ENCODE measurements around the gene MYO5A. TPM values are rescaled to one million over a fixed set of nuclear protein-coding genes. Genes with fewer than 3 reads are reported as not detected.

The MYO5A gene
- total RNA-seq, 1 experiment from 2014 or later = 21.8 TPM

- no peak overlapping the region for H2BK12ac ChIP-seq (ENCODE audit: insufficient read length, low read depth, low read length)
- DNase-seq = no peak
- H4K8ac ChIP-seq (replicated peaks; ENCODE audit: insufficient read length, low read depth, low read length) = no peak overlapping the region
- WGBS (ENCODE audit: extremely low coverage, insufficient read length, low lambda C conversion rate) = no CpG with 5 or more reads among the region's 3 CpGs
- H4K5ac ChIP-seq (ENCODE audit: insufficient read length, low read depth, low read length) = no peak overlapping the region
- no peaks in the 10 kb centered on the region for H3K79me1 ChIP-seq (ENCODE audit: insufficient read depth, low read depth, low read length, poor library complexity, severe bottlenecking)
- H3K4me2 ChIP-seq (ENCODE audit: insufficient read depth, insufficient read length, low read length) = no peak overlapping the region
- H4K20me1 ChIP-seq (ENCODE audit: control insufficient read depth, insufficient read depth, insufficient read length) = no peaks in the 10 kb centered on the region
- no peak overlapping the region for H3K9ac ChIP-seq (ENCODE audit: extremely low read depth, insufficient read length, low read length)
- H3T11ph ChIP-seq (ENCODE audit: low read length) = no peak overlapping the region
- Mint-ChIP-seq H3K36me3 (ENCODE audit: insufficient read depth in 1 of 3, low read depth in 3 of 3) (no peaks in the 10 kb centered on the region), H3K27me3 (ENCODE audit: low read depth) (no peaks in the 10 kb centered on the region), H3K27ac (peak overlapping the region in 1 of 3 experiments; percentile 66; a peak in 2 of 7 replicates), H3K4me3 (no peak overlapping the region), H3K9me3 (peaks cover 0 to 2% of the 10 kb centered on the region in 2 experiments; a peak in 1 of 5 replicates), H3K4me1 (peaks cover 12 to 16% of the 10 kb centered on the region in 2 experiments)
- H2BK20ac ChIP-seq (ENCODE audit: low read depth, low read length, poor library complexity, severe bottlenecking) = no peak overlapping the region
- no peaks in the 10 kb centered on the region for H3K9me3 ChIP-seq (ENCODE audit: control insufficient read depth, low read depth, low read length)
- no peak for TF ChIP-seq CTCF (conservative IDR thresholded peaks at IDR 0.05)
- H3K4me1 ChIP-seq (ENCODE audit: insufficient read depth, low read length) = no peaks in the 10 kb centered on the region
- no peak overlapping the region for H2BK15ac ChIP-seq (ENCODE audit: low read depth, low read length)
- H3K27me3 ChIP-seq (ENCODE audit: insufficient read depth, low read length) = no peaks in the 10 kb centered on the region
- no peak overlapping the region for H3K4ac ChIP-seq (ENCODE audit: low read depth, low read length)
- H3K56ac ChIP-seq (ENCODE audit: insufficient read length, low read depth, low read length) = no peak overlapping the region
- H3K27ac ChIP-seq (ENCODE audit: insufficient read length, low read depth, low read length) = no peak overlapping the region
- no peak overlapping the region for H2BK5ac ChIP-seq (ENCODE audit: insufficient read length, low read length)
- H3K18ac ChIP-seq (ENCODE audit: insufficient read length, low read depth, low read length) = no peak overlapping the region
- H4K91ac ChIP-seq (ENCODE audit: insufficient read length, low read depth, low read length) = no peak overlapping the region
- H2AK5ac ChIP-seq (ENCODE audit: insufficient read length, low read length) = no peak overlapping the region
- H2AFZ ChIP-seq (ENCODE audit: low read length) = no peak overlapping the region
- no peaks in the 10 kb centered on the region for H3K23me2 ChIP-seq (ENCODE audit: insufficient read length, low read depth, low read length, poor library complexity, severe bottlenecking)
- H3K79me2 ChIP-seq (ENCODE audit: insufficient read depth, low read length) = no peaks in the 10 kb centered on the region
- peak overlapping the region; percentile 17; the same call in 1 of the 2 replicates for H3K14ac ChIP-seq (ENCODE audit: insufficient read depth, low read length)
- no peak overlapping the region for H3K23ac ChIP-seq (ENCODE audit: insufficient read length, low read depth, low read length)
- H2BK120ac ChIP-seq (ENCODE audit: low read depth, low read length, poor library complexity, severe bottlenecking) = no peak overlapping the region
Observed at GRCh38 chr15:52303093-52303772, 225.4 kb downstream of the MYO5A start.
